ENCODE measurements around the gene TRIO.
"Not testable (repeated sequence)": the region's sequence is repeated elsewhere in the genome, so short reads cannot be mapped to it uniquely, and the experiment has no call there.

The TRIO gene

DNA sequence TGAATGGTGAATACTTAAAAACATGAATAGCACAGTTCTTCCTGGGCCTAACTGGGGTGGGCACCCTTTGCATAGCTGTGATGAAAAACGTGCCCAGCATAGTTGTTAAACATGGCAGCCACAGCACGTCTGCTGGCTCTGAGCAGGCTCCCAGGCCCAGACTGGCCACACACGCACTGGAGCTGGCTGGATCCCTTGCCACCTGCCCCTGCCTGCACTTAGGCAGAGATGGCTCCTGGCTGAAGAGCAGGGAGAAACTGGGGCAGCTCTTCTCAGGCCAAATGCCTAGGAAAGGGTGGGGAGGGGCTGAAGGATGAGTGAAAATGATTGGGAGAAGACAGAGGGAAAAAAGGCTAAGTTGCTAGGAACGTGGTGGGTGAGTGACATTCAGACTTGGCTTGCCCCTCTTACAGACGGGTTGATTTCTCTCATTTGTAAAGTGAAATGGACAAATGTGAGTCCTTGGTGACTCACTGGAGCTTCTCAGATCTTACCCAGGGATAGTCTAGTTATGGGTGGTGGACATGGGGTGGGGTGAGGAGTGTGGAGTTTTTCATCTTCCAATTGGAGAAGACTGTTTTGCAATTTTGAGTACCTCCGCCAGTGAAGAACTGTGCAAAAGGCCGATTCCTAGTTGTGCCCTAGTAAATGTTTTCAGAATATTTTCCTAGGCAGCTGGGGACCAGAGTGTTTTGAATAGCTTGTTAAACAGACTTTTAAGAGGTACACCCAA, 42.4 kb downstream of the TRIO start:
- no peak for DNase-seq (ENCODE audit: low read depth, low spot score)

- DNase-seq (ENCODE audit: low read depth, low spot score), result no peak
Measured at GRCh38 chr5:14186059-14186830, 43.1 kb downstream of the TRIO start.

GRCh38 chr5:14187157-14187556, 44.0 kb downstream of the TRIO start:
- DNase-seq (ENCODE audit: low read depth, low spot score), result no peak

- no peak for DNase-seq (ENCODE audit: low read depth, low spot score)
Measured at GRCh38 chr5:14187660-14188059, 44.5 kb downstream of the TRIO start.

GRCh38 chr5:14188778-14189177, 45.6 kb downstream of the TRIO start:
- DNase-seq (ENCODE audit: low read depth, low spot score), result no peak

DNA sequence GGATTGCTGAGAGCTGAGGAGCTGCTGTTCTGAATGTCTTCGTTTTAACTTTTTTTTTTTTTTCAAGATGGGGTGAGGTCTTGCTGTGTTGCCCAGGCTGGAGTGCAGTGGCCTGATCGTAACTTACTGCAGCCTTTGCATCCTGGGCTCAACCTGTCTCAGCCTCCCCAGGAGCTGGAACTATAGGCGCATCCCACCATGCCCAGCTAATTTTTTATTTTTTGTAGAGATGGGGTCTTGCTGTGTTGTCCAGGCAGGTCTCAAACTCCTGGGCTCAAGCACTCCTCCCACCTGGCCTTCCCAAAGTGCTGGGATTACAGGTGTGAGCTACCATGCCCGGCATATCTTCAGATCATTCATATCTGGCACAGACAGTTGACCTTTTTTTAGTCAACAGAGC, 46.5 kb downstream of the TRIO start:
- no peak for DNase-seq (ENCODE audit: low read depth, low spot score)

DNA sequence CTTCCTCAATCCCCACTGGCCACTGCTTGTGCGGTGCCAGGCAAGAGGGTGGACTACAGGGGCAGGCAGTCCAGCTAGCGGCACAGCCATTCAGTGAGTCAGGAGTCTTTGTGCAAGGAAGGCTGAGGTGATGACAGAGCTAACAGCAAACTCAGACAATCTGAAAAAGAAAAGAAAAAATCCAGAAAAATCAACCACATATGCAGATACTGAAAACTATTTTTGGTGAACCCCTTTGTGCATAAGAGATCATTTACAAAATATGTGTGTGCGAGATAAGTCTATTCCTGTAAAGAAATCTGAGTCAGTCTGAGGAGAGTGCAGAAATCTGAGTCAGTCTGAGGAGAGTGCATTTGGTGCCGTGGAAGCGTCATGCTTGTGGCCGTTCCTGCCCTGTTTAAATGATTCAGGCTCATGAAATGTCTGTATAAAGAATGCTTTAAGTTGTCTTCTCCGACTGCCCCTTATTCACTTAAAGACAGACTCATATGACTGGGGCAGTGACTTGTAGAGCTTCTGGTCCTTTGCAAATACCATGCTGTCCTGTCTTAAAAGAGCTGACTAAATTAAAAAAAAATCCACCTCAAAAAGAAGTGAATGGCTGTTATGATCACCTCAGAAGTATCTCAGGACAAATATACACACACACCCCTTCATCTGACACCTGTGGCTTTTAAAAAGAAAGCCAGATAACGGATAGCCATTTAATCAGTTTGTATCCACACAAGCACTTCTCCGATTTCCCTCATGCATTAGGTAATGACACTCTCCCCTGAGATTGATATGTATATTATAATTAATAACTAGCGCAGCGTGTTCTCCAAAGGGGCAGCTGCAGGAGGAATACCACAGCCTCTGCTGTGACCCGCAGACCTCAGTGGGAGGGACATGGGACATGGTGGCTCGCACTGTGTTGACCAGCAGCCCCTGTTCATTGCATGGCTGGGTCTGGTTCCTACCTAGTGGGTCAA, 47.3 kb downstream of the TRIO start:
- DNase-seq (ENCODE audit: low read depth, low spot score), result no peak

GRCh38 chr5:14191325-14191724, 48.2 kb downstream of the TRIO start:
- DNase-seq (ENCODE audit: low read depth, low spot score), result no peak

DNA sequence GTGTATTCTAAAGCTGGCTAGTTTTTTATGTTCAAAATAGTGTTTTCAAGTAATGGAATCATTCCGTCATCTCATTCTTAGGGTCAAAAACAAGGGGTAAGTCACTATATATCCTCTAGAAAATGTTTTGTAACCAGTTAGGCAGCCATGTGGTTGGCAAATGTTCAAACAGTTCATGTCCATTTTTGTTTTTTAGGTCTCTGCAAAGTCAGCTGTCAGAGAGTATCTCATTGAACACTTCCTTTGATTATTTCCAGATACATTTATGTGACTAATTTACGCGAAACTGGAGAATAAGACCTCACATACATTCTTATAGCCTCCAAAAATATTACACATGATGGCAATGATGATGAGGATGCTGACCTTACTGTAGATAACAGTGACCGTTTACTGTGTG, 50.4 kb downstream of the TRIO start:
- DNase-seq (ENCODE audit: low read depth, low spot score), result no peak

DNA sequence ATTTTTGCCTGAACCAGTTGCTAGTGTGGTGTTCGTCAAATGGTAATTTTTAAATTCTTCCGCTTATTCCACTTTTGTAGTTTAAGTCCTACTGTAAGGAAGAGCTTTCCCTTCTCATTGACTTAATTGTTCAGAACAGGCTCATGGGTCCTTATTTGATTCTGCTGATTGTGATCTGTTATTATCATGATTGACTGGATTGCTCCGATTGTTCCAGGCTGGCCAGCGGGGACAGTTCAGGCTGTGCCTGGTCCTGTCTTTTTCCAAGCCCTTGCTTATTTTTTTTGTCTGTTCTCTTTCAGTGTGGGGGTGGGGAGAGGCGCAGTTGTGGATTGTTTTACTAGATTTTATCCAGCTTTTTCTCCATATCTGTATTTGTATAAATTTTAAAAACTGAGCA, 52.4 kb downstream of the TRIO start:
- no peak for DNase-seq (ENCODE audit: low read depth, low spot score)

GRCh38 chr5:14197056-14197455, 53.9 kb downstream of the TRIO start:
- DNase-seq (ENCODE audit: low read depth, low spot score), result no peak

DNA sequence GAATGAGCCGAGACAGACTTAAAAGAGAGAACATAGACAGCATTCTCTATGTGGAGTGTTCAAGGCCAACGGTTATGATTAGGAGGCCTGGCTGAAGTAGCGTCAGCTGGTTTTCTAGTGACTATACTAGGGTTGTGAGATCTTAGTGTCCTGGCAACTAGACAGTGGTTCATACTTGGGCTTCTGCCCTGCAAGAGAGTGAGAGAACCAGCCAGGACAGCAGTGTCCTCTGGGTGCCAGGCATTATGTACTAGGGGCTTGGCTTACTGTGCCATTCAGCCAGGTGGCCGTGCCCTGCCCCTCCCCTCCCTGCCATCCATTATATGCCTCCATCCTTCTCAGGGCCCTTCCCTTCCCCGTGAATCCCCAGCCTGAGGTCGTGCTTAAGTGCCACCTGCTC, 56.8 kb downstream of the TRIO start:
- DNase-seq (ENCODE audit: low read depth, low spot score), result no peak

DNA sequence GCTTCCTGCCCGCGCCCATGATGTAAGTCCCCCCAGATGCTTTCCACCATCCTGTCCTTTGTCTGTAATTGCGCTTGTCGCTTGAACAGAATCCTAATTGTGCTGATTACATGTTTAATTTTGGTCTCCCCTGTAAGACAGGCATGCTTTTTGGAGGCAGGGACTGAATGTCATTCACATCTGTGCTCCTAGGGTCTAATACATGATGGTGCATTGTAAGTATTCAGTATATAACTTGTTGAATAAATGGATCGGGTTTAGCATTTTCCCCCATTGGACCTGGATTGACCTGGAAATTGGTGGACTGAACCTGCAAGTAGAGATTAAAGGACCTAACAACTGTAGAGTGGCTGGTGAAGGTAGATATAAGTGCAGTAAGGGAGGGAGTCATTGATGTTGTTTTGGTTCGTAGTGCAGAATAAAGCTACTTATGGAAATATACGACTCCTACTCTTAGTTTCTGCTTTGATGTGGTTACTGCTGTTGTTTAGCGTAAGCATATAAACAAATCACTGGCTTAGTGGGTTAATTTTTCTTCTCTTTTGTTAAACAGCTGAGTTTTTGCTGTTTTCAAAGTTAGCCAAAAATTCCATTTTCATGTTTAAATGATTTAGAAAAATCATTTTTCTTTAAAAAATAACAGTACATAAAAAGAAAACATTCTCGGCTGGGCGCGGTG, 57.3 kb downstream of the TRIO start:
- DNase-seq (ENCODE audit: low read depth, low spot score), result no peak

- DNase-seq (ENCODE audit: low read depth, low spot score), result no peak
Measured at GRCh38 chr5:14201325-14202045, 58.3 kb downstream of the TRIO start.

DNA sequence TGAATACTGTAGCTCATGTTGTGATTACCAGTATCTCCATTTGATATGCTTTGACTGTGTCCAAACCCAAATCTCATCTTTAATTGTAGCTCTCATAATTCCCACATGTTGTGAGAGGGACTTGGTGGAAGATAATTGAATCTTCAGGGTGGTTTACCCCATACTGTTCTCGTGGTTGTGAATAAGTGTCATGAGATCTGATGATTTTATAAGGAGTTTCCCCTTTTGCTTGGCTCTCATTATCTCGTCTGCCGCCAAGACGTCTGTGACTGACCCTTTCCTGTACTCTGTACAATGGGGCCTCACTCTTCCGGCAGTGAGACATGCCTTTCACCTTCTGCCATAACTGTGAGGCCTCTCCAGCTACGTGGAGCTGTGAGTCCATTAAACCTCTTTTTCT, 59.3 kb downstream of the TRIO start:
- DNase-seq (ENCODE audit: low read depth, low spot score), result no peak

- no peak for DNase-seq (ENCODE audit: low read depth, low spot score)
Measured at GRCh38 chr5:14204011-14204670, 61.0 kb downstream of the TRIO start.

- no peak for DNase-seq (ENCODE audit: low read depth, low spot score)
Measured at GRCh38 chr5:14204785-14205321, 61.7 kb downstream of the TRIO start.

GRCh38 chr5:14206028-14206725, 63.0 kb downstream of the TRIO start:
- no peak for DNase-seq (ENCODE audit: low read depth, low spot score)

DNA sequence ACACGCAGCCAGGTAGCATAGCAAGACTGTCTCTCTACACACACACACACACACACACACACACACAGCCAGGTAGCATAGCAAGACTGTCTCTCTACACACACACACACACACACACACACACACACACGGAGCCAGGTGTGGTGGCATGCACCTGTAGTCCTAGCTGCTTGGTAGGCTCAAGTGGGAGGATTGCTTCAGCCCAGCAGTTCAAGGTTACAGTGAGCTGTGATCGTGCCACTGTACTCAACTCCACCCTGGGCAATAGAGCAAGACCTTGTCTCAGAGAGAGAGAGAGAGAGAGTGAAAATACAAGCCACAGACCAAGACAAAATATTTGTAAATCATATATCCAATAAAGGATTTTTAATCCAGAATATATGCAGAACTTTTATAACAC, 64.3 kb downstream of the TRIO start:
- not testable (repeated sequence) for DNase-seq (ENCODE audit: low read depth, low spot score)
